Peyer's patch (tissue), 4 donors: Measurements from ENCODE around the gene CD72.

ENCODE experiments used
- CTCF ChIP-seq, 6 experiments: fragments of 450-650 bp in 4 of 6; fragments of 200-600 bp in 2 of 6; sonication (generic) in 1 of 6; IDR thresholded peaks; one replicate each; pipeline ENCODE4 v1.5.1; 2017 to 2019; ENCODE audit warnings: antibody characterized with exemption in 6 of 6, mild to moderate bottlenecking in 3 of 6, moderate library complexity in 1 of 6
- POLR2A ChIP-seq, 2 donors: fragments of 450-650 bp; IDR thresholded peaks; one replicate each; pipeline ENCODE4 v1.5.1; 2017; ENCODE audit warnings: antibody characterized with exemption in 2 of 2, mild to moderate bottlenecking in 2 of 2, moderate library complexity in 2 of 2

GRCh38 chr9:35574578-35575122, 43.6 kb downstream of the CD72 start:
- TF ChIP-seq CTCF (IDR thresholded peaks at IDR 0.05) (no peak), POLR2A (IDR thresholded peaks at IDR 0.05) (no peak)
